Ramos (cell line): ENCODE measurements around the gene ACCSL.

ENCODE experiments used
- in situ Hi-C: fragments of 300-500 bp; cut with MboI; formaldehyde crosslinking; loops from one replicate; pipeline ENCODE4 v1.14.3; 2022; ENCODE audit warnings: low sequenced_read_pairs; ENCODE audit not compliant: unreplicated experiment

ACCSL gene

GRCh38 chr11:44017443-44018126 lies 30.2 kb upstream of the ACCSL start:
- in situ Hi-C loops: no loop called here

DNA sequence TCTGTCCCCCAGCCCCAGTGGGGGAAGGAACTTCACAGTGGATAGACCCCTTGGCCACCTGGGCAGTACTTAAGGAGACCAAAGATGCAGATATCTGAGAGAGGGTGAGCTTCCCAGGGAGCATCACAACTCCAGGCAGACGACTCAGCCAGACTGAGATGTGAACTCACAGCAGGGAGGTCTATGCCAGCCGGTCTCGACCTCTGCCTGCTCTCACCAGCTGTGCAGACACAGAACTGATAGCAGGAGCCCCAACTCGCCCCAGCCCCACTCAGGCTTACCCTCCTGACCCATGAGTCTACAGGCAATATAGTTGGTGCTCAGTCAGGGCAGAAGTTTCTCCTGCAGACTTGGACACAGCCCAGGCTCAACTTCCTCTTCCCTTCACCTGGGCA lies 29.7 kb upstream of the ACCSL start:
- in situ Hi-C loops: no loop called here

GRCh38 chr11:44018829-44019228 lies 29.0 kb upstream of the ACCSL start:
- in situ Hi-C loops: no loop called here

- in situ Hi-C loops: no loop called here
Measured at GRCh38 chr11:44024977-44025376, 22.8 kb upstream of the ACCSL start.

DNA sequence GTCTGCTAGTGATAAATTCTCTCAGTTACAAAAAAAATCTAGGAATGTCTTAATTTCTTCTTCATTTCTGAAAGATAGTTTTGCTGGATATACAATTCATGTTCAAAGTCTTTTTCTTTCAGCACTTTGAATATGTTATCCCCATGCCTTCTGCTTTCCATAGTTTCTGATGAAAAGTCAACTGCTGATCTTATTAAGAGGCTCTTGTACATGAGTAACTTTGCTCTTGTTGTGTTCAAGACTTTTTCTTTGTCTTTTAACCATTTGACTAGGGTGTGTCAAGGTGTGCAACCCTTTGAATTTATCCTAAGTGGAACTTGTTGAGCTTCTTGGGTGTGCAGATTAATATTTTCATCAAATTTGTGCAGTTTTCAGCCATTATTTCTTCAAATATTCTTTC lies 22.1 kb upstream of the ACCSL start:
- in situ Hi-C loops: no loop called here

DNA sequence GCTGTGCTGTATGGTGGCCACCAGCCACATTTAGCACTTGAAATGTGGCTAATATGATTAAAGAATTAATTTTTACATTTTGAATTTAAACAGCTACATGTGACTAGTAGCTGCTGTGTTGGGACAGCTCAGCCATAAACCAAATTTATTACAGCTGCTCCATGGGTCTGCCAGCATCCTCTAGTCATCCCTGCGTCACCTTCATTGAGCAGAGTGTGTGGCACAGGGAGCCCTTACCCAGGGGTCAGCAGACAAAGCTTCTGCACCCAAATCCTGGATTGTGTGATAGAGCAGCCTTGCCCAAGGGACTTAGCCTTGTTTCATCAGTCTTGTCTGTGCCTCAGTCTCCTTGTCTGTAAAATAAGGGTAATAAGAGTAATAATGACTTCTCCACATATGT lies 19.4 kb upstream of the ACCSL start:
- in situ Hi-C loops: no loop called here

DNA sequence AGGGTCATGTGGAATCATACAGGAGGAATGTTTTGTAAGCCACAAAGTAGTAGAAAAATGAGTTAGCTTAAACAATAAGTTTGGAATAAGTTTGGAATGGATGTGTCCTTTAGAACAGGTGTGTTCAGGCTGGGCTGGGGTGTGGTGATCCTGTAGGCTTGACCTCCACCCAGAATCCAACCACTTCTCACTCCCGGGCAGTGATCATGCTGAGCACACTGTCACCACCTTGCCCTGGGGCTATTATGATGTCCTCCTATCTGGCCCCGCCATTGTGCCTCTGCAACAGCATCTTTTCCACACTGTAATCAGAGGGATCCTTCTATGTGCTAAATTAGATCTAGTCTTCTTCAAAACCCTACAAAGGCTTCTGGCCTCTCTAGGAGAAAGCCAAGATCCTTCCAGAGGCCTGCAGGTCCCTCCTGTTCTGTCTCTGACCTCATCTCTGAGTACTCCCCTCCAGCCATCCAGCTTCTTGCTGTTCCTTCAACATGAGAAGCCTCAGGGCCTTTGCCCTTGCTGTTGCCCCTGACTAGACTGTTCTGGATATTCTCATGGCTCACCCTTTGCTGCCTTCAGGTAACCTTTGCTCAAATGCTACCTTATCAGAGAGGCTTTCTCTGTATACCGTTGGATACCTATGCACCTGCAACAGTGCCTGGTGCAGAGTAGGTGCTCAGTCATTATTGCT lies 18.8 kb upstream of the ACCSL start:
- in situ Hi-C loops: no loop called here

- in situ Hi-C loops: no loop called here
Measured at GRCh38 chr11:44029507-44029845, 18.3 kb upstream of the ACCSL start.

DNA sequence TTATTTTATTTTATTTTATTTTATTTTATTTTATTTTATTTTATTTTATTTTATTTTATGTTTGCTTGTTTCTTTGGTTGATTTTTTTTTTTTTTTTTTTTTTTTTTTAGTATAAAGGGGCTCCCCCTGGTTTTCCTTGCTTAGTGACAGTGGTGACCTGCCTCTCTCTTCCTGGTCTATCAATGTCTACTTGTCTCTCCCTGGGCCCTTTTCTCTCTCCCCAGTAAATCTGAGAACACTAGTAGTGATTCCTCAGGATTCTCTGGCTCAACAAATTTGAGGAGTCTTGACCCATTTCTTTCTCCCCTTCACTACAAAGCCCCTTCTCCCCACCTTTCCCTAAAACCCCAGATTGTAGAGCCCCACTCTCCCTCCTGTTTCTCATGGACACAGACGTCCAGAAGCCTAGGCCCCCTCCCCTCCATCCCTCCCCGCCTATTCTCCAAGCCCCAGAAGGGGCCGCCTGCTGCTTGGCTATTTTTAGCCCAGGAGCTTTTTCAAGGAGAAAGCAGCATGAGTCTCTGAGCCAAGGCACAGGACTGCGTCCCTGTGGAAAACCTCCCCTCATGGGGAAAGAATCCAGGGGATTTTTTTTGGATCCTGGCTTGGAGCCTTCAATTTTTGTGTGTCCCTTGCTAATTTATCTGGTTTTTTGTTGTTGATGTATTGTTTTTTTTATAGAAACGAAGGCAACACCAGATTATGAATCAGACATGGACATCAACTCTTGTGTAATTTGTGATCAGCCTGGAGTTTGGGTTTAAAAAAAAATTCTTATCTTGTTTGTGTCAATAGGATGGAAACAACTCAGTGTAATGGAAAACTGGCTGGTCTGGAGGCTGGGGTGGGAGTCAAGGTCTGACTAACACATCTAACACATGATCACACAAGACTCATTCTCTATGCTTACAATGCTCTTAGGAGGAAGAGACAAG lies 17.5 kb upstream of the ACCSL start:
- in situ Hi-C loops: no loop called here

- in situ Hi-C loops: no loop called here
Measured at GRCh38 chr11:44030996-44031395, 16.8 kb upstream of the ACCSL start.

DNA sequence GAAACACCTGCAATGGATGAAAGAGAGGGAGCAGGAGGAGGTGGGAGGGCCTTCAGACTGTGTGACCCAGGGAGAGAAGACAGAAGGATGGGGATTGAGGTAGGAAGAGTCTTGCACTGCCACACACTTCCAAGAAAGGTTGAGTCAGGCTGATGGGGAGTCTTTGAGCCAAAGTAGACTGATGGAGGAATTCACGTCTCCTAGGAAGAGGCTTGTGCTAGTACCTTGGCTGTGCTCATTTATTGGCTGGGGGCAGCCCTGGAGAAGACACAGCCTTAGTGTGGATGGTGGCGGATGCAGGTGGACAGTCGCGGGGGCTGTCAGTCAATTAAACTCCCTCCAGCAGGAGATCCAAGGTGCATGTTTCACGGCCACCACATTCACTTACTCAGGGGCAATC lies 16.2 kb upstream of the ACCSL start:
- in situ Hi-C loops: no loop called here

GRCh38 chr11:44032299-44033085 lies 15.3 kb upstream of the ACCSL start:
- in situ Hi-C loops: no loop called here

GRCh38 chr11:44033411-44033850 lies 14.3 kb upstream of the ACCSL start:
- in situ Hi-C loops: no loop called here

DNA sequence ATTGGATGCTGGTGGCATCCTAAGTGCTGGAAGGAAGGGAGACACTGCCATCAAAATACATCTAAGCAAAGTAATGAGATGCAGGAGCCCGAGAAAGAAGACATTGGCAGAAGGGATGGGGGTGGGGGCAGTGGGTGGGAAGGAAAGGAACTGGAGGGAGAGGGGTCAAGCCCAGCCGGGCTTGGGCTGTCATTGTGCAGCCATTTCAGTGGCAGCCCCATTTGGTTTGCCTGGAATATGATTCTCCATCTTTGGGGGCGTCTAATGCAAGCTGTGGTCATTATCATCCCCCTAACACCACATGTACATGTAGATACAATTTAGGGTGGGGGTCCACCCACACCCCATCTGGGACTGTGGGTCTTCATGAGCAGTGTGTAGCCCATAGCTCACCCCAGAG lies 13.9 kb upstream of the ACCSL start:
- in situ Hi-C loops: no loop called here

DNA sequence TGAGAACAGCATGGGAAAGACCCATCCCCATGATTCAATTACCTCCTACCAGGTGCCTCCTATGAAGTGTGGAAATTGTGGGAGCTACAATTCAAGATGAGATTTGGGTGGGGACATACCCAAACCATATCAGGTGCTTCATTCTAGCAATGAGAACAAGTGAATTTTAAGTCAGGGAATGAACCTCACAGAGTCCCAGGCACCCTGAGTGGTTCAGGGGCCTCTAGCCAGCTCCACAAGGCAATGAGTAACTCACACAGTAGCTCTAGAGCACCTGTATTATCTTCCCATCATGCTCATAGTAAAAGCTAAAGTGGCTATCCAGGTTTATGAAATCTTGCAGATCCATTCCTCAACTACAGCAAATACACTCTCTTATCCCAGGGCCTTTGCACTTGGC lies 13.1 kb upstream of the ACCSL start:
- in situ Hi-C loops: no loop called here

GRCh38 chr11:44036811-44037657 lies 10.7 kb upstream of the ACCSL start:
- in situ Hi-C loops: no loop called here

DNA sequence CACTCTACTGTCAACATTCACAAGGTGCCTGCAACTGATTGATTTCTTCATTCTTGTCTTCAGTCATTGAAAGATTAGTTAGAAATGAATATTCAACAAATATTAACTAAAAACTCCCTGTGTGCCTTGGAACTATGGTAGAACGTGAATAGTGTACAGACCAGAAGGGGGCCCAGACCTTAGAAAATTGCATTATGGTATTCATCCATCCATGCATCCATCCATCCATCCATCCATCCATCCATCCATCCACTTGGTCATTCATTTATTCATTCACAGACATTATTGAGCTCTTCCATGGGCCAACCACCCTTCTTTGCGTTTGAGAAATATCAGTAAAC lies 10.2 kb upstream of the ACCSL start:
- in situ Hi-C loops: no loop called here

DNA sequence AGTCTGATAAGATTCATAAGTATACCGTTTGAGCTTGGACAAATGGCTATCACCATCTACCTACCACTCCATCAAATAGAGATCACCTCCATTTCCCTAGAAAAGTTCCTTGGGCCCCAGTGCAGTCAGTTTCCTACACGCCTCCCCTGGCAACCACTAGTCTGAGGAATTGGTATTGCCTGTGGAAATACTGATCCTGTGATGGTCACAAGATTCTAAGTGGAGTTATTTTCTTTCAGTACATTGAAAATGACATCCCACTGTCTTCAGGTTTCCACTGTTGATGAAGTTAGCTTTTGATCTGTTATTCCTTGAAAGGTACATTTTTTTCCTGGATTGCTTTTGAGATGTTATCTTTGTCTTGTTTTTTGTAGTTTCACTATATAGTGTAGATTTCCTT lies 4.6 kb upstream of the ACCSL start:
- in situ Hi-C loops: no loop called here

GRCh38 chr11:44046182-44046581 lies 1.6 kb upstream of the ACCSL start:
- in situ Hi-C loops: no loop called here

GRCh38 chr11:44047298-44047697 lies 483 bp upstream of the ACCSL start:
- in situ Hi-C loops: no loop called here
